Measurements from ENCODE around the gene LIMK2. TPM values are rescaled to one million over a fixed set of nuclear protein-coding genes. Genes with fewer than 3 reads are reported as not detected.

Gene LIMK2
- polyA plus RNA-seq, 1 donor from 2014 or later: 44.2 TPM

DNA sequence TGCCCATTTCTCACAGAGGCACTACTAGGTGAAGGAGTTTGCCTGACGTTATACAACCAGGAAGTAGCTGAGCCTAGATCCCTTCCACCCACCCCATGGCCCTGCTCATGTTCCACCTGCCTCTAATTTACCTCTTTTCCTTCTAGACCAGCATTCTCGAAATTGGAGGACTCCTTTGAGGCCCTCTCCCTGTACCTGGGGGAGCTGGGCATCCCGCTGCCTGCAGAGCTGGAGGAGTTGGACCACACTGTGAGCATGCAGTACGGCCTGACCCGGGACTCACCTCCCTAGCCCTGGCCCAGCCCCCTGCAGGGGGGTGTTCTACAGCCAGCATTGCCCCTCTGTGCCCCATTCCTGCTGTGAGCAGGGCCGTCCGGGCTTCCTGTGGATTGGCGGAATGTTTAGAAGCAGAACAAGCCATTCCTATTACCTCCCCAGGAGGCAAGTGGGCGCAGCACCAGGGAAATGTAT, 66.1 kb downstream of the LIMK2 start:
- H3K4me2 ChIP-seq (ENCODE audit: low read length): no peak overlapping the region
- H3K27ac ChIP-seq (ENCODE audit: low read length): no peak overlapping the region
- H3K4me3 ChIP-seq (ENCODE audit: low read length): no peak overlapping the region
- no peaks in the 10 kb centered on the region for H3K9me3 ChIP-seq (ENCODE audit: low read length)
- no peak overlapping the region for H3K9ac ChIP-seq (ENCODE audit: low read length)
- H3K9me2 ChIP-seq (ENCODE audit: insufficient read depth, low read length): no peaks in the 10 kb centered on the region
- no peak overlapping the region for H2AFZ ChIP-seq (ENCODE audit: low read depth, low read length)
- no peaks in the 10 kb centered on the region for H3K27me3 ChIP-seq (ENCODE audit: insufficient read depth, low read depth, low read length)
- no peaks in the 10 kb centered on the region for H3K79me2 ChIP-seq (replicated peaks; ENCODE audit: insufficient read depth, low read length)
- TF ChIP-seq RAD21 (conservative IDR thresholded peaks at IDR 0.05) (no peak), EZH2 (IDR thresholded peaks at IDR 0.05; ENCODE audit: borderline replicate concordance, insufficient read depth, low read length, poor library complexity, severe bottlenecking) (no peak), MXI1 (conservative IDR thresholded peaks at IDR 0.05; ENCODE audit: poor library complexity, severe bottlenecking) (no peak), TAF1 (IDR thresholded peaks at IDR 0.05; ENCODE audit: low read depth) (no peak), SMC3 (conservative IDR thresholded peaks at IDR 0.05; ENCODE audit: poor library complexity) (no peak), EP300 (conservative IDR thresholded peaks at IDR 0.05; ENCODE audit: poor library complexity, severe bottlenecking) (no peak), POLR2AphosphoS5 (IDR thresholded peaks at IDR 0.05) (no peak)
- TF ChIP-seq, protein P1, sequence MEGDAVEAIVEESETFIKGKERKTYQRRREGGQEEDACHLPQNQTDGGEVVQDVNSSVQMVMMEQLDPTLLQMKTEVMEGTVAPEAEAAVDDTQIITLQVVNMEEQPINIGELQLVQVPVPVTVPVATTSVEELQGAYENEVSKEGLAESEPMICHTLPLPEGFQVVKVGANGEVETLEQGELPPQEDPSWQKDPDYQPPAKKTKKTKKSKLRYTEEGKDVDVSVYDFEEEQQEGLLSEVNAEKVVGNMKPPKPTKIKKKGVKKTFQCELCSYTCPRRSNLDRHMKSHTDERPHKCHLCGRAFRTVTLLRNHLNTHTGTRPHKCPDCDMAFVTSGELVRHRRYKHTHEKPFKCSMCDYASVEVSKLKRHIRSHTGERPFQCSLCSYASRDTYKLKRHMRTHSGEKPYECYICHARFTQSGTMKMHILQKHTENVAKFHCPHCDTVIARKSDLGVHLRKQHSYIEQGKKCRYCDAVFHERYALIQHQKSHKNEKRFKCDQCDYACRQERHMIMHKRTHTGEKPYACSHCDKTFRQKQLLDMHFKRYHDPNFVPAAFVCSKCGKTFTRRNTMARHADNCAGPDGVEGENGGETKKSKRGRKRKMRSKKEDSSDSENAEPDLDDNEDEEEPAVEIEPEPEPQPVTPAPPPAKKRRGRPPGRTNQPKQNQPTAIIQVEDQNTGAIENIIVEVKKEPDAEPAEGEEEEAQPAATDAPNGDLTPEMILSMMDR (IDR thresholded peaks at IDR 0.05; ENCODE audit: poor library complexity, severe bottlenecking): no peak
- TF ChIP-seq, protein P2, sequence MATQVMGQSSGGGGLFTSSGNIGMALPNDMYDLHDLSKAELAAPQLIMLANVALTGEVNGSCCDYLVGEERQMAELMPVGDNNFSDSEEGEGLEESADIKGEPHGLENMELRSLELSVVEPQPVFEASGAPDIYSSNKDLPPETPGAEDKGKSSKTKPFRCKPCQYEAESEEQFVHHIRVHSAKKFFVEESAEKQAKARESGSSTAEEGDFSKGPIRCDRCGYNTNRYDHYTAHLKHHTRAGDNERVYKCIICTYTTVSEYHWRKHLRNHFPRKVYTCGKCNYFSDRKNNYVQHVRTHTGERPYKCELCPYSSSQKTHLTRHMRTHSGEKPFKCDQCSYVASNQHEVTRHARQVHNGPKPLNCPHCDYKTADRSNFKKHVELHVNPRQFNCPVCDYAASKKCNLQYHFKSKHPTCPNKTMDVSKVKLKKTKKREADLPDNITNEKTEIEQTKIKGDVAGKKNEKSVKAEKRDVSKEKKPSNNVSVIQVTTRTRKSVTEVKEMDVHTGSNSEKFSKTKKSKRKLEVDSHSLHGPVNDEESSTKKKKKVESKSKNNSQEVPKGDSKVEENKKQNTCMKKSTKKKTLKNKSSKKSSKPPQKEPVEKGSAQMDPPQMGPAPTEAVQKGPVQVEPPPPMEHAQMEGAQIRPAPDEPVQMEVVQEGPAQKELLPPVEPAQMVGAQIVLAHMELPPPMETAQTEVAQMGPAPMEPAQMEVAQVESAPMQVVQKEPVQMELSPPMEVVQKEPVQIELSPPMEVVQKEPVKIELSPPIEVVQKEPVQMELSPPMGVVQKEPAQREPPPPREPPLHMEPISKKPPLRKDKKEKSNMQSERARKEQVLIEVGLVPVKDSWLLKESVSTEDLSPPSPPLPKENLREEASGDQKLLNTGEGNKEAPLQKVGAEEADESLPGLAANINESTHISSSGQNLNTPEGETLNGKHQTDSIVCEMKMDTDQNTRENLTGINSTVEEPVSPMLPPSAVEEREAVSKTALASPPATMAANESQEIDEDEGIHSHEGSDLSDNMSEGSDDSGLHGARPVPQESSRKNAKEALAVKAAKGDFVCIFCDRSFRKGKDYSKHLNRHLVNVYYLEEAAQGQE (IDR thresholded peaks at IDR 0.05; ENCODE audit: borderline replicate concordance): no peak
- no peaks in the 10 kb centered on the region for H4K20me1 ChIP-seq (ENCODE audit: insufficient read depth)
- no peaks in the 10 kb centered on the region for H3F3A ChIP-seq (ENCODE audit: insufficient read depth, low read length, poor library complexity, severe bottlenecking)
- peaks cover 5% of the 10 kb centered on the region for H3K36me3 ChIP-seq (ENCODE audit: insufficient read depth, low read length)

DNA sequence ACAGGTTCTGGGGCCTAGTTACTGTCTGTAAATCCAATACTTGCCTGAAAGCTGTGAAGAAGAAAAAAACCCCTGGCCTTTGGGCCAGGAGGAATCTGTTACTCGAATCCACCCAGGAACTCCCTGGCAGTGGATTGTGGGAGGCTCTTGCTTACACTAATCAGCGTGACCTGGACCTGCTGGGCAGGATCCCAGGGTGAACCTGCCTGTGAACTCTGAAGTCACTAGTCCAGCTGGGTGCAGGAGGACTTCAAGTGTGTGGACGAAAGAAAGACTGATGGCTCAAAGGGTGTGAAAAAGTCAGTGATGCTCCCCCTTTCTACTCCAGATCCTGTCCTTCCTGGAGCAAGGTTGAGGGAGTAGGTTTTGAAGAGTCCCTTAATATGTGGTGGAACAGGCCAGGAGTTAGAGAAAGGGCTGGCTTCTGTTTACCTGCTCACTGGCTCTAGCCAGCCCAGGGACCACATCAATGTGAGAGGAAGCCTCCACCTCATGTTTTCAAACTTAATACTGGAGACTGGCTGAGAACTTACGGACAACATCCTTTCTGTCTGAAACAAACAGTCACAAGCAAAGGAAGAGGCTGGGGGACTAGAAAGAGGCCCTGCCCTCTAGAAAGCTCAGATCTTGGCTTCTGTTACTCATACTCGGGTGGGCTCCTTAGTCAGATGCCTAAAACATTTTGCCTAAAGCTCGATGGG, 66.7 kb downstream of the LIMK2 start:
- Histone ChIP-seq H3F3A (ENCODE audit: insufficient read depth, low read length, poor library complexity, severe bottlenecking) (no peaks in the 10 kb centered on the region), H3K27me3 (ENCODE audit: insufficient read depth, low read depth, low read length) (no peaks in the 10 kb centered on the region), H3K9ac (ENCODE audit: low read length) (no peak overlapping the region), H4K20me1 (ENCODE audit: insufficient read depth) (no peaks in the 10 kb centered on the region), H3K79me2 (replicated peaks; ENCODE audit: insufficient read depth, low read length) (no peaks in the 10 kb centered on the region), H3K27ac (ENCODE audit: low read length) (no peak overlapping the region), H2AFZ (ENCODE audit: low read depth, low read length) (no peak overlapping the region), H3K9me3 (ENCODE audit: low read length) (no peaks in the 10 kb centered on the region), H3K9me2 (ENCODE audit: insufficient read depth, low read length) (no peaks in the 10 kb centered on the region), H3K36me3 (ENCODE audit: insufficient read depth, low read length) (peaks cover 5% of the 10 kb centered on the region), H3K4me3 (ENCODE audit: low read length) (no peak overlapping the region), H3K4me2 (ENCODE audit: low read length) (no peak overlapping the region)
- no peak for TF ChIP-seq POLR2AphosphoS5 (IDR thresholded peaks at IDR 0.05)
- TF ChIP-seq, protein P2 (IDR thresholded peaks at IDR 0.05; ENCODE audit: borderline replicate concordance): no peak
- no peak for TF ChIP-seq EP300 (conservative IDR thresholded peaks at IDR 0.05; ENCODE audit: poor library complexity, severe bottlenecking)
- no peak for TF ChIP-seq SMC3 (conservative IDR thresholded peaks at IDR 0.05; ENCODE audit: poor library complexity)
- TF ChIP-seq TAF1 (IDR thresholded peaks at IDR 0.05; ENCODE audit: low read depth): no peak
- TF ChIP-seq EZH2 (IDR thresholded peaks at IDR 0.05; ENCODE audit: borderline replicate concordance, insufficient read depth, low read length, poor library complexity, severe bottlenecking): no peak
- TF ChIP-seq, protein P1 (IDR thresholded peaks at IDR 0.05; ENCODE audit: poor library complexity, severe bottlenecking): no peak
- TF ChIP-seq RAD21 (conservative IDR thresholded peaks at IDR 0.05): no peak
- TF ChIP-seq MXI1 (conservative IDR thresholded peaks at IDR 0.05; ENCODE audit: poor library complexity, severe bottlenecking): no peak

Data from neural cell (in vitro differentiated cells).